Smooth muscle cell (in vitro differentiated cells): ENCODE results near the gene CHTOP. TPM values are rescaled to one million over a fixed set of nuclear protein-coding genes. Genes with fewer than 3 reads are reported as not detected.

Experiments
- DNase-seq: peaks from one replicate; lab custom pipeline; 2025; ENCODE audit not compliant: unreplicated experiment; lab: John Stamatoyannopoulos, UW
- H2AFZ ChIP-seq: fragments of 200-600 bp; sonication (generic); 2 replicates; pipeline ENCODE4 v1.6.0; 2016; ENCODE audit warnings: antibody characterized with exemption, low read depth, mild to moderate bottlenecking
- H3F3A ChIP-seq: fragments of 200-600 bp; sonication (generic); 2 replicates; pipeline ENCODE4 v1.6.0; 2017; ENCODE audit warnings: antibody characterized with exemption, low read depth
- H3K27ac ChIP-seq: fragments of 200-600 bp; sonication (generic); 2 replicates; pipeline ENCODE4 v1.5.1; 2016; ENCODE audit warnings: low read depth, mild to moderate bottlenecking
- H3K27me3 ChIP-seq: fragments of 200-600 bp; sonication (generic); 2 replicates; pipeline ENCODE4 v1.6.1; 2016; ENCODE audit warnings: low read depth, mild to moderate bottlenecking
- H3K36me3 ChIP-seq: fragments of 200-600 bp; sonication (generic); 2 replicates; pipeline ENCODE4 v1.5.1; 2016; ENCODE audit warnings: low read depth
- H3K4me1 ChIP-seq: fragments of 200-600 bp; sonication (generic); 2 replicates; pipeline ENCODE4 v1.5.1; 2016; ENCODE audit warnings: low read depth
- H3K4me2 ChIP-seq: fragments of 200-600 bp; sonication (generic); 2 replicates; pipeline ENCODE4 v1.6.0; 2016; ENCODE audit warnings: mild to moderate bottlenecking
- H3K4me3 ChIP-seq: fragments of 200-600 bp; sonication (generic); 2 replicates; pipeline ENCODE4 v1.5.1; 2016; ENCODE audit warnings: mild to moderate bottlenecking
- H3K79me2 ChIP-seq: fragments of 200-600 bp; sonication (generic); 2 replicates; pipeline ENCODE4 v1.6.0; 2016; ENCODE audit warnings: low read depth, mild to moderate bottlenecking
- H3K9ac ChIP-seq: fragments of 200-600 bp; sonication (generic); 2 replicates; pipeline ENCODE4 v1.6.0; 2016; ENCODE audit warnings: low read depth
- H3K9me3 ChIP-seq: fragments of 200-600 bp; sonication (generic); replicated peaks from 2 replicates; pipeline ENCODE4 v1.5.1; 2016; ENCODE audit warnings: low read depth
- H4K20me1 ChIP-seq: fragments of 200-600 bp; sonication (generic); 2 replicates; pipeline ENCODE4 v1.6.0; 2016; ENCODE audit warnings: low read depth
- CTCF ChIP-seq: fragments of 200-600 bp; sonication (generic); IDR thresholded peaks from 2 replicates; pipeline ENCODE4 v1.5.1; 2017; ENCODE audit warnings: borderline replicate concordance, mild to moderate bottlenecking, antibody characterized with exemption; ENCODE audit not compliant: insufficient read depth, poor library complexity, severe bottlenecking
- WGBS: methylation state at CpG from one replicate; pipeline ENCODE4 v1.1.7; 2016; ENCODE audit warnings: low lambda C conversion rate; 5-methylcytosine and 5-hydroxymethylcytosine counted together
- polyA plus RNA-seq: library from polyadenylated mRNA; unstranded; fragments of >200 nt; fragmentation: Nextera tagmentation; extraction: Ambion mirVana; gene quantifications from 2 replicates; pipeline ENCODE4 v1.2.1, GENCODE V29; 2016
- total RNA-seq: library from RNA; depleted of rRNA; stranded (reverse); fragments of >200 nt; gene quantifications from 2 replicates; pipeline ENCODE4 v1.2.3, GENCODE V29; 2014

CHTOP gene
- total and polyA plus RNA-seq, 2 experiments from 2014 or later: 47.8 to 50.2 TPM

DNA sequence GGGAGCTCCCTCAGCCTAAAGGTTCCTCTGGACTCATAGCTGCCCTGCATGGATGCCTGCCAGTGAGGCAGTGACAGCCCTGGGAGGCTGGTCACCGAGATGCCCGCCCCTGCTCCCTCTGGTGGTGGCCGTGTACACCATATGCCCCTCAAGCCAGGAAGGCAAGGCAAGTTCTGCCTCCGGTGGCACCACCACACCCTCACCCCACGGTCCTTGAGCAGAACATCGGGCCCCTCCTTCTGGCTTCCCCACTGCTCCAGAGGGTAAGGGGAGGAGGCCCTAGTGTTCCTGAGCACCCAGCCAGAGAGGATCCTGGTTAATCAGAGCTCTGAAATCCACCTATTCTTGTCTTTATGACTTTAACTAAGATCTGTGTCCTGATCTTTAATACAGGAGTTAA lies 16.2 kb upstream of the CHTOP start:
- peaks cover 10% of the 10 kb centered on the region for H3K79me2 ChIP-seq
- WGBS: 62% methylated on average over 6 of the region's 6 CpGs
- H3K9me3 ChIP-seq: no peaks in the 10 kb centered on the region
- no peaks in the 10 kb centered on the region for H4K20me1 ChIP-seq
- H3F3A ChIP-seq: no peaks in the 10 kb centered on the region
- H3K4me1 ChIP-seq: peaks cover 6% of the 10 kb centered on the region
- no peaks in the 10 kb centered on the region for H3K27me3 ChIP-seq
- no peak overlapping the region for H3K27ac ChIP-seq
- H3K4me2 ChIP-seq: no peak overlapping the region
- no peak overlapping the region for H2AFZ ChIP-seq
- TF ChIP-seq CTCF: peak; percentile 49
- H3K36me3 ChIP-seq: no peaks in the 10 kb centered on the region
- DNase-seq: no peak
- no peak overlapping the region for H3K9ac ChIP-seq
- H3K4me3 ChIP-seq: no peak overlapping the region

- Histone ChIP-seq H3K27me3 (no peaks in the 10 kb centered on the region), H3K9ac (no peak overlapping the region), H2AFZ (no peak overlapping the region), H3F3A (no peaks in the 10 kb centered on the region), H3K4me2 (no peak overlapping the region), H3K4me1 (no peaks in the 10 kb centered on the region), H3K36me3 (peaks cover 4% of the 10 kb centered on the region), H3K27ac (no peak overlapping the region), H4K20me1 (no peaks in the 10 kb centered on the region), H3K79me2 (no peaks in the 10 kb centered on the region), H3K9me3 (no peaks in the 10 kb centered on the region), H3K4me3 (no peak overlapping the region)
- no peak for TF ChIP-seq CTCF
- no peak for DNase-seq
- 95% methylated on average over 6 of the region's 6 CpGs for WGBS
Measured at GRCh38 chr1:153619171-153619570, 14.7 kb upstream of the CHTOP start.

- no peak overlapping the region for H3K4me3 ChIP-seq
- no peaks in the 10 kb centered on the region for H3F3A ChIP-seq
- H3K4me1 ChIP-seq: peaks cover 8% of the 10 kb centered on the region
- no peaks in the 10 kb centered on the region for H4K20me1 ChIP-seq
- H3K9me3 ChIP-seq: no peaks in the 10 kb centered on the region
- no peak overlapping the region for H3K27ac ChIP-seq
- TF ChIP-seq CTCF: no peak
- H3K27me3 ChIP-seq: no peaks in the 10 kb centered on the region
- no peak overlapping the region for H3K4me2 ChIP-seq
- peaks cover 6% of the 10 kb centered on the region for H3K79me2 ChIP-seq
- no peak overlapping the region for H3K9ac ChIP-seq
- H3K36me3 ChIP-seq: peaks cover 4% of the 10 kb centered on the region
- no peak for DNase-seq
- 73% methylated on average over 7 of the region's 7 CpGs for WGBS
- H2AFZ ChIP-seq: no peak overlapping the region
Measured at GRCh38 chr1:153623101-153623500, 10.8 kb upstream of the CHTOP start.

- Histone ChIP-seq H3K27ac (peak overlapping the region; percentile 18), H3K9me3 (no peaks in the 10 kb centered on the region), H4K20me1 (no peaks in the 10 kb centered on the region), H3F3A (no peaks in the 10 kb centered on the region), H3K9ac (no peak overlapping the region), H3K36me3 (peaks cover 4% of the 10 kb centered on the region), H2AFZ (no peak overlapping the region), H3K4me3 (no peak overlapping the region), H3K4me1 (peaks cover 17% of the 10 kb centered on the region), H3K27me3 (no peaks in the 10 kb centered on the region), H3K79me2 (peaks cover 6% of the 10 kb centered on the region), H3K4me2 (peak overlapping the region; percentile 15)
- DNase-seq: no peak
- no peak for TF ChIP-seq CTCF
- WGBS: 58% methylated on average over 10 of the region's 10 CpGs
Measured at GRCh38 chr1:153624965-153625611, 8.8 kb upstream of the CHTOP start.
